Vagina (tissue), 2 donors: ENCODE data around the gene PLA2G10.

ENCODE experiments used
- CTCF ChIP-seq, 3 experiments: fragments of 450-650 bp in 2 of 3; fragments of 200-600 bp in 1 of 3; sonication (generic) in 1 of 3; IDR thresholded peaks; one replicate each; pipeline ENCODE4 v1.5.1; 2017 to 2019; ENCODE audit warnings: antibody characterized with exemption in 3 of 3, mild to moderate bottlenecking in 2 of 3, moderate library complexity in 2 of 3
- POLR2AphosphoS5 ChIP-seq, 2 donors: sonication (generic); formaldehyde crosslinking; IDR thresholded peaks; one replicate each; pipeline ENCODE4 v1.9.0; 2017; ENCODE audit warnings: antibody characterized with exemption in 2 of 2, mild to moderate bottlenecking in 2 of 2, low read depth in 1 of 2; ENCODE audit not compliant: insufficient read depth in 1 of 2

GRCh38 chr16:14629919-14630619 is 64.0 kb downstream of the PLA2G10 start, which contains the start of gene PARN:
- no peak for TF ChIP-seq CTCF (IDR thresholded peaks at IDR 0.05)
- TF ChIP-seq POLR2AphosphoS5 (IDR thresholded peaks at IDR 0.05; ENCODE audit: insufficient read depth in 1 of 2, low read depth in 1 of 2): peak; percentile 79 to 92
